H1 (cell line): ENCODE data around the gene PHLPP1. TPM values are rescaled to one million over a fixed set of nuclear protein-coding genes. Genes with fewer than 3 reads are reported as not detected.

Source experiments
- CTCF ChIA-PET: fragments of 300-600 bp; sonication (Branson Sonifier 250); formaldehyde crosslinking; loops from one replicate; lab custom pipeline; 2021; ENCODE audit not compliant: partially characterized antibody; lab: Charles Lee
- POLR2A ChIA-PET: fragments of 300-600 bp; sonication (Branson Sonifier 250); formaldehyde crosslinking; loops from one replicate; lab custom pipeline; 2021; ENCODE audit warnings: inconsistent platforms; ENCODE audit not compliant: partially characterized antibody; lab: Charles Lee
- DNase-seq, 2 experiments: peaks; one replicate each; pipeline versions ENCODE4 v3.0.0 to v3.0.0-alpha.2; 2010 to 2022; ENCODE audit warnings: low spot score in 2 of 2, low read depth in 1 of 2, mixed read lengths in 1 of 2
- FAIRE-seq: peaks from 2 replicates; lab custom pipeline; 2011; peaks lifted over from hg19 to GRCh38; lab: Jason Lieb, UNC
- H2AFZ ChIP-seq: 2 replicates; pipeline ENCODE4 v1.8.1; 2012; ENCODE audit warnings: low read length, inconsistent platforms
- H2AK5ac ChIP-seq: 2 replicates; pipeline ENCODE4 v1.6.1; 2013; ENCODE audit warnings: low read depth, low read length
- H2BK120ac ChIP-seq: replicated peaks from 2 replicates; pipeline ENCODE3; 2013; ENCODE audit warnings: low read depth, low read length, inconsistent platforms
- H2BK12ac ChIP-seq: 2 replicates; pipeline ENCODE4 v1.6.1; 2013; ENCODE audit warnings: low read depth, low read length
- H2BK15ac ChIP-seq: 2 replicates; pipeline ENCODE4 v1.6.1; 2013; ENCODE audit warnings: low read length
- H2BK20ac ChIP-seq: 2 replicates; pipeline ENCODE4 v1.6.1; 2013; ENCODE audit warnings: low read length
- H2BK5ac ChIP-seq: 2 replicates; pipeline ENCODE4 v1.6.1; 2013; ENCODE audit warnings: low read depth, low read length
- H3K14ac ChIP-seq: 2 replicates; pipeline ENCODE4 v1.6.1; 2013; ENCODE audit warnings: inconsistent platforms; ENCODE audit not compliant: insufficient read length
- H3K18ac ChIP-seq: 2 replicates; pipeline ENCODE4 v1.6.1; 2013; ENCODE audit warnings: low read length; ENCODE audit errors: extremely low read depth
- H3K23ac ChIP-seq: 2 replicates; pipeline ENCODE4 v1.6.1; 2013; ENCODE audit warnings: inconsistent platforms; ENCODE audit not compliant: insufficient read length
- H3K23me2 ChIP-seq: 2 replicates; pipeline ENCODE4 v1.6.1; 2013; ENCODE audit warnings: low read depth, low read length
- H3K27ac ChIP-seq: 2 replicates; pipeline ENCODE4 v1.6.1; 2011; ENCODE audit warnings: low read depth, low read length, inconsistent platforms
- H3K27me3 ChIP-seq, 4 experiments: replicated peaks in 1 of 4; 1 replicate in 1 of 4; 2 replicates in 3 of 4; pipeline versions ENCODE4 v1.6.1 to v1.8.1; 2011 to 2013; ENCODE audit warnings: low read length in 3 of 4, mild to moderate bottlenecking in 3 of 4, inconsistent platforms in 2 of 4, mixed read lengths in 2 of 4, moderate library complexity in 1 of 4; ENCODE audit not compliant: control insufficient read depth in 3 of 4, insufficient read depth in 3 of 4; ENCODE audit errors: extremely low read depth in 1 of 4
- H3K36me3 ChIP-seq, 4 experiments: 2 replicates each; pipeline versions ENCODE4 v1.6.1 to v1.8.1; 2011 to 2013; ENCODE audit warnings: mild to moderate bottlenecking in 4 of 4, low read length in 3 of 4, moderate library complexity in 2 of 4, control low read depth in 1 of 4, inconsistent platforms in 1 of 4; ENCODE audit not compliant: insufficient read depth in 4 of 4, control insufficient read depth in 2 of 4
- H3K4ac ChIP-seq: replicated peaks from 2 replicates; pipeline ENCODE3; 2013; ENCODE audit warnings: low read length, low read depth, mixed read lengths, inconsistent platforms; ENCODE audit not compliant: insufficient read length
- H3K4me1 ChIP-seq, 4 experiments: replicated peaks in 1 of 4; 1 replicate in 1 of 4; 2 replicates in 3 of 4; pipeline versions ENCODE4 v1.6.1 to v1.8.1; 2011 to 2013; ENCODE audit warnings: low read length in 3 of 4, inconsistent platforms in 2 of 4, mixed read lengths in 1 of 4; ENCODE audit not compliant: insufficient read depth in 4 of 4, control insufficient read depth in 3 of 4
- H3K4me2 ChIP-seq, 2 experiments: 2 replicates each; pipeline versions ENCODE4 v1.6.1 to v1.8.1; 2011 to 2013; ENCODE audit warnings: low read depth in 2 of 2, low read length in 2 of 2, control low read depth in 1 of 2, inconsistent platforms in 1 of 2, mild to moderate bottlenecking in 1 of 2; ENCODE audit not compliant: insufficient read depth in 1 of 2
- H3K4me3 ChIP-seq, 4 experiments: fragments of 200-600, 300-600 bp in 1 of 4; sonication (generic), shearing (Covaris generic), sonication (Bioruptor Twin) in 1 of 4; 2 replicates each; pipeline versions ENCODE4 v1.5.1 to v1.8.1; 2011 to 2016; ENCODE audit warnings: low read length in 4 of 4, low read depth in 3 of 4, control low read depth in 2 of 4, inconsistent platforms in 2 of 4, mild to moderate bottlenecking in 2 of 4, mixed read lengths in 1 of 4, moderate library complexity in 1 of 4; ENCODE audit not compliant: insufficient read depth in 2 of 4; ENCODE audit errors: extremely low read depth in 1 of 4
- H3K56ac ChIP-seq: replicated peaks from 2 replicates; pipeline ENCODE3; 2013; ENCODE audit warnings: low read depth, mild to moderate bottlenecking, mixed read lengths, low read length, inconsistent platforms; ENCODE audit not compliant: insufficient read length
- H3K79me1 ChIP-seq: 2 replicates; pipeline ENCODE4 v1.6.1; 2013; ENCODE audit warnings: low read depth, low read length, control low read depth
- H3K79me2 ChIP-seq, 2 experiments: 2 replicates each; pipeline versions ENCODE4 v1.6.1 to v1.8.1; 2012 to 2013; ENCODE audit warnings: low read length in 2 of 2, mild to moderate bottlenecking in 2 of 2, inconsistent platforms in 1 of 2; ENCODE audit not compliant: insufficient read depth in 2 of 2, control insufficient read depth in 1 of 2
- H3K9ac ChIP-seq, 4 experiments: replicated peaks in 1 of 4; 1 replicate in 1 of 4; 2 replicates in 3 of 4; pipeline versions ENCODE4 v1.6.1 to v1.8.1; 2011 to 2013; ENCODE audit warnings: low read depth in 3 of 4, low read length in 3 of 4, control low read depth in 2 of 4, mild to moderate bottlenecking in 2 of 4, moderate library complexity in 2 of 4, inconsistent platforms in 1 of 4; ENCODE audit errors: extremely low read depth in 1 of 4
- H3K9me3 ChIP-seq, 2 experiments: 2 replicates each; pipeline versions ENCODE4 v1.6.1 to v1.8.1; 2012 to 2013; ENCODE audit warnings: mild to moderate bottlenecking in 2 of 2, moderate library complexity in 2 of 2, control low read depth in 1 of 2, inconsistent platforms in 1 of 2, low read depth in 1 of 2, low read length in 1 of 2, mixed read lengths in 1 of 2; ENCODE audit not compliant: insufficient read depth in 2 of 2
- H4K20me1 ChIP-seq, 2 experiments: replicated peaks in 1 of 2; 2 replicates each; pipeline versions ENCODE3 to v1.8.1; 2011 to 2013; ENCODE audit warnings: inconsistent platforms in 2 of 2, low read length in 2 of 2, mild to moderate bottlenecking in 1 of 2; ENCODE audit not compliant: insufficient read depth in 2 of 2, control insufficient read depth in 1 of 2
- H4K5ac ChIP-seq: 2 replicates; pipeline ENCODE4 v1.6.1; 2013; ENCODE audit warnings: low read length, low read depth, mixed read lengths, inconsistent platforms; ENCODE audit not compliant: insufficient read length
- H4K8ac ChIP-seq: 2 replicates; pipeline ENCODE4 v1.8.0; 2013; ENCODE audit warnings: mild to moderate bottlenecking, moderate library complexity, low read length, inconsistent platforms; ENCODE audit not compliant: insufficient read depth; ENCODE audit errors: extremely low read depth
- H4K91ac ChIP-seq: replicated peaks from 2 replicates; pipeline ENCODE3; 2013; ENCODE audit warnings: low read length, mixed read lengths, inconsistent platforms; ENCODE audit not compliant: insufficient read length
- CTCF ChIP-seq, 3 experiments: IDR thresholded peaks; 1 replicate in 2 of 3; 2 replicates in 1 of 3; pipeline versions ENCODE4 v1.5.1 to v1.6.1; 2011; ENCODE audit warnings: low read length in 3 of 3, mild to moderate bottlenecking in 3 of 3, inconsistent platforms in 2 of 3, low read depth in 1 of 3, moderate library complexity in 1 of 3; ENCODE audit not compliant: insufficient read depth in 1 of 3; ENCODE audit errors: control extremely low read depth in 1 of 3
- JUN ChIP-seq: IDR thresholded peaks from 2 replicates; pipeline ENCODE4 v1.6.1; 2011; ENCODE audit warnings: low read depth, mild to moderate bottlenecking, improper control_type of control experiment, low read length
- RAD21 ChIP-seq, 2 experiments: IDR thresholded peaks in 1 of 2; conservative IDR thresholded peaks in 1 of 2; 2 replicates each; pipeline ENCODE4 v1.6.1; 2011; ENCODE audit warnings: low read depth in 2 of 2, low read length in 2 of 2, improper control_type of control experiment in 1 of 2, inconsistent platforms in 1 of 2, mild to moderate bottlenecking in 1 of 2, moderate library complexity in 1 of 2
- polyA plus RNA-seq, 7 experiments: library from polyadenylated mRNA; depleted of rRNA in 3 of 7; stranded (reverse) in 5 of 7; unstranded in 2 of 7; fragments of >200 nt in 5 of 7; fragments of 200-250 nt in 2 of 7; gene quantifications; 1 replicate in 5 of 7; 2 replicates in 1 of 7; 4 replicates in 1 of 7; pipeline versions ENCODE4 v1.2.1 to v1.2.3, GENCODE V29; 2011 to 2013; ENCODE audit warnings: missing spikeins in 2 of 7, mixed read lengths in 2 of 7
- total RNA-seq: library from RNA; stranded (reverse); fragmentation: NEBNext Ultra II Directional; extraction: Animal tissue kit (Norgen Biotek cat#: 25700); gene quantifications from 2 replicates; pipeline ENCODE4 v1.2.1, GENCODE V29; 2021

The PHLPP1 gene
- total and polyA plus RNA-seq, 2 of the 8 experiments (the other 6 are each of a cell fraction or from before 2014, with no cell fraction given) = 28.0 to 66.3 TPM

GRCh38 chr18:62944454-62944853, 229.1 kb downstream of the PHLPP1 start:
- DNase-seq = no peak
- Histone ChIP-seq H3K4me3 (no peak overlapping the region), H3K23me2 (no peaks in the 10 kb centered on the region), H3K79me1 (no peaks in the 10 kb centered on the region), H3K14ac (no peak overlapping the region), H2BK20ac (no peak overlapping the region), H4K20me1 (no peaks in the 10 kb centered on the region), H4K91ac (no peak overlapping the region), H3K18ac (no peak overlapping the region), H2BK15ac (no peak overlapping the region), H3K9ac (no peak overlapping the region), H3K4me2 (no peak overlapping the region), H2AFZ (no peak overlapping the region), H3K4me1 (no peaks in the 10 kb centered on the region), H2BK120ac (no peak overlapping the region), H3K27ac (no peak overlapping the region), H3K79me2 (peaks cover 0 to 3% of the 10 kb centered on the region in 2 experiments; a peak in 1 of 4 replicates), H3K4ac (no peak overlapping the region)
- CTCF ChIA-PET = interaction anchor here (0.7 to 1.7 kb wide), 7 partner anchors 11 to 358 kb away, joined by 3 to 7 read pairs (median 4); no protein-coding TSS in a partner anchor
- POLR2A ChIA-PET = no interaction called here
- TF ChIP-seq JUN (no peak), RAD21 (IDR thresholded peaks at IDR 0.05 in 1 of 2, conservative IDR thresholded peaks at IDR 0.05 in 1 of 2; ENCODE audit: low read depth in 2 of 2, low read length in 2 of 2) (peak; percentile 25 to 34), CTCF (IDR thresholded peaks at IDR 0.05; ENCODE audit: control extremely low read depth in 1 of 3, insufficient read depth in 1 of 3, low read depth in 1 of 3, low read length in 3 of 3) (peak in 1 of 3 experiments; percentile 18; a peak in 2 of 4 replicates)
- TF ChIP-seq, all 59 proteins: peak for 2
- H2BK12ac ChIP-seq = no peak overlapping the region
- no peaks in the 10 kb centered on the region for H3K27me3 ChIP-seq
- H3K56ac ChIP-seq = no peak overlapping the region
- H4K8ac ChIP-seq = no peak overlapping the region
- no peaks in the 10 kb centered on the region for H3K9me3 ChIP-seq
- no peak overlapping the region for H2BK5ac ChIP-seq
- H4K5ac ChIP-seq = no peak overlapping the region
- FAIRE-seq = no peak
- H3K36me3 ChIP-seq = peaks cover 0 to 32% (median 21%) of the 10 kb centered on the region in 4 experiments; a peak in 7 of 8 replicates
- H2AK5ac ChIP-seq = no peak overlapping the region
- H3K23ac ChIP-seq = no peak overlapping the region
